Panc1 (cell line): ENCODE measurements around the gene OLFML3.

Source experiments
- POLR2AphosphoS5 ChIP-seq: IDR thresholded peaks from 2 replicates; pipeline ENCODE4 v1.6.1; 2012; ENCODE audit warnings: mild to moderate bottlenecking, low read depth, low read length, moderate library complexity
- TCF7L2 ChIP-seq: IDR thresholded peaks from 2 replicates; pipeline ENCODE4 v1.6.1; 2011; ENCODE audit warnings: mild to moderate bottlenecking, low read depth, low read length, inconsistent platforms
- TF ChIP-seq, protein P1 (sequence below): fragments of 450-650 bp; IDR thresholded peaks from 2 replicates; pipeline ENCODE4 v1.5.1; 2017; ENCODE audit warnings: mild to moderate bottlenecking
- TF ChIP-seq, protein P2 (sequence below), 2 experiments: IDR thresholded peaks; 2 replicates each; pipeline ENCODE4 v1.6.1; 2011 to 2012; ENCODE audit warnings: low read depth in 2 of 2, control low read depth in 1 of 2, low read length in 1 of 2, mild to moderate bottlenecking in 1 of 2, moderate library complexity in 1 of 2; ENCODE audit not compliant: insufficient read depth in 1 of 2

DNA sequence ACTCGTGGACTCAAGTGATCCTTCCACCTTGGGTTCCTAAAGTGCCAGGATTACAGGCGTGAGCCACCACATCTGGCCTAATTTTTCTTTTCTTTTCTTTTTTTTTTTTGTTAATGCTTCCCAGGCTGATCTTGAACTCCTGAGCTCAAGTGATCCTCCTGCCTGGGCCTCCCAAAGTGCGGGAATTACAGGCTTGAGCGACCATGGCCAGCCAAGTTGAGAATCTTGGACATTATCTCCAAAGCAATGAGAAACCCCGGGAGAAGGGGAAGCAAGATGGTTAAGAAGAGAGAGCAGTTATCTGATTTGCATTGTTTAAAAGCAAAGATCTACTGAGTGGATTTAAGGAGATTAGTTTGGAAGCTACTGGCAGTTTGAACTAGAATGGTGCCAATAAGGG, 41.1 kb upstream of the OLFML3 start:
- TF ChIP-seq, protein P1, sequence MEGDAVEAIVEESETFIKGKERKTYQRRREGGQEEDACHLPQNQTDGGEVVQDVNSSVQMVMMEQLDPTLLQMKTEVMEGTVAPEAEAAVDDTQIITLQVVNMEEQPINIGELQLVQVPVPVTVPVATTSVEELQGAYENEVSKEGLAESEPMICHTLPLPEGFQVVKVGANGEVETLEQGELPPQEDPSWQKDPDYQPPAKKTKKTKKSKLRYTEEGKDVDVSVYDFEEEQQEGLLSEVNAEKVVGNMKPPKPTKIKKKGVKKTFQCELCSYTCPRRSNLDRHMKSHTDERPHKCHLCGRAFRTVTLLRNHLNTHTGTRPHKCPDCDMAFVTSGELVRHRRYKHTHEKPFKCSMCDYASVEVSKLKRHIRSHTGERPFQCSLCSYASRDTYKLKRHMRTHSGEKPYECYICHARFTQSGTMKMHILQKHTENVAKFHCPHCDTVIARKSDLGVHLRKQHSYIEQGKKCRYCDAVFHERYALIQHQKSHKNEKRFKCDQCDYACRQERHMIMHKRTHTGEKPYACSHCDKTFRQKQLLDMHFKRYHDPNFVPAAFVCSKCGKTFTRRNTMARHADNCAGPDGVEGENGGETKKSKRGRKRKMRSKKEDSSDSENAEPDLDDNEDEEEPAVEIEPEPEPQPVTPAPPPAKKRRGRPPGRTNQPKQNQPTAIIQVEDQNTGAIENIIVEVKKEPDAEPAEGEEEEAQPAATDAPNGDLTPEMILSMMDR: no peak
- no peak for TF ChIP-seq POLR2AphosphoS5
- TF ChIP-seq, protein P2, sequence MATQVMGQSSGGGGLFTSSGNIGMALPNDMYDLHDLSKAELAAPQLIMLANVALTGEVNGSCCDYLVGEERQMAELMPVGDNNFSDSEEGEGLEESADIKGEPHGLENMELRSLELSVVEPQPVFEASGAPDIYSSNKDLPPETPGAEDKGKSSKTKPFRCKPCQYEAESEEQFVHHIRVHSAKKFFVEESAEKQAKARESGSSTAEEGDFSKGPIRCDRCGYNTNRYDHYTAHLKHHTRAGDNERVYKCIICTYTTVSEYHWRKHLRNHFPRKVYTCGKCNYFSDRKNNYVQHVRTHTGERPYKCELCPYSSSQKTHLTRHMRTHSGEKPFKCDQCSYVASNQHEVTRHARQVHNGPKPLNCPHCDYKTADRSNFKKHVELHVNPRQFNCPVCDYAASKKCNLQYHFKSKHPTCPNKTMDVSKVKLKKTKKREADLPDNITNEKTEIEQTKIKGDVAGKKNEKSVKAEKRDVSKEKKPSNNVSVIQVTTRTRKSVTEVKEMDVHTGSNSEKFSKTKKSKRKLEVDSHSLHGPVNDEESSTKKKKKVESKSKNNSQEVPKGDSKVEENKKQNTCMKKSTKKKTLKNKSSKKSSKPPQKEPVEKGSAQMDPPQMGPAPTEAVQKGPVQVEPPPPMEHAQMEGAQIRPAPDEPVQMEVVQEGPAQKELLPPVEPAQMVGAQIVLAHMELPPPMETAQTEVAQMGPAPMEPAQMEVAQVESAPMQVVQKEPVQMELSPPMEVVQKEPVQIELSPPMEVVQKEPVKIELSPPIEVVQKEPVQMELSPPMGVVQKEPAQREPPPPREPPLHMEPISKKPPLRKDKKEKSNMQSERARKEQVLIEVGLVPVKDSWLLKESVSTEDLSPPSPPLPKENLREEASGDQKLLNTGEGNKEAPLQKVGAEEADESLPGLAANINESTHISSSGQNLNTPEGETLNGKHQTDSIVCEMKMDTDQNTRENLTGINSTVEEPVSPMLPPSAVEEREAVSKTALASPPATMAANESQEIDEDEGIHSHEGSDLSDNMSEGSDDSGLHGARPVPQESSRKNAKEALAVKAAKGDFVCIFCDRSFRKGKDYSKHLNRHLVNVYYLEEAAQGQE (IDR thresholded peaks at IDR 0.05; ENCODE audit: insufficient read depth in 1 of 2, low read depth in 2 of 2, low read length in 1 of 2): no peak
- TF ChIP-seq TCF7L2: no peak
